K562 (cell line): ENCODE measurements around the gene LRRC4C.

Experiments used
- BDP1 ChIP-seq: IDR thresholded peaks from 3 replicates; pipeline ENCODE4 v1.6.1; 2011; ENCODE audit not compliant: insufficient read length, insufficient read depth
- FIP1L1 ChIP-seq: fragments of 200-400 bp; formaldehyde crosslinking; IDR thresholded peaks from 2 replicates; pipeline ENCODE4 v1.6.1; 2018; ENCODE audit warnings: mild to moderate bottlenecking, low read depth, low read length; ENCODE audit not compliant: poor library complexity, severe bottlenecking
- MAZ ChIP-seq, 2 experiments: fragments of 450-650 bp in 1 of 2; sonication (generic) in 1 of 2; formaldehyde crosslinking; IDR thresholded peaks in 1 of 2; conservative IDR thresholded peaks in 1 of 2; 2 replicates each; pipeline versions ENCODE4 v1.4.0 to v1.5.0; 2020; ENCODE audit warnings: mild to moderate bottlenecking in 1 of 2, missing genetic modification reagents in 1 of 2
- POLR2A ChIP-seq: fragments of 450-650 bp; conservative IDR thresholded peaks from 2 replicates; pipeline ENCODE4 v1.6.1; 2016
- RBM14 ChIP-seq: fragments of 200-400 bp; formaldehyde crosslinking; IDR thresholded peaks from 2 replicates; pipeline ENCODE4 v1.6.1; 2018; ENCODE audit warnings: low read depth, mild to moderate bottlenecking, low read length, moderate library complexity, borderline replicate concordance; ENCODE audit not compliant: insufficient read depth
- ZNF217 ChIP-seq: sonication (generic); formaldehyde crosslinking; IDR thresholded peaks from 2 replicates; pipeline ENCODE4 v1.8.0; 2022; ENCODE audit warnings: mild to moderate bottlenecking, missing genetic modification reagents

DNA sequence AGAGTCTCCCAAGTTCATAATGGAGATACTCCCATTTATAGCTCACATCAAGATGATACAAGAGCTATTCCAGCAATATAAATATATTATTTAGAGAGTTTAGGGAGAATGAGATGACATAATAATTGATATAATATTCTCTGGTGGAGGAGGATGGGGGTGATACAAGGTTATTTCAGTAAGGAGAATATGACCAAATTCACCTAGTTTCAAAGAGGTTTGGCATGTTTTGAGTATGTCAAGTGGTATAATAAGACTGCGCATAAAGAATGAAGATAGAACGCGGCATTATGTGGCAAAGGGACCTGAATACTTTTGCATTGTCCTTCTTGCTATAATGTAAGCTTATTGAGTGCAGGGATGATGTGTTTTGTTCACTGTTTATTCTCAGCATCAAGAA is 1283.5 kb downstream of the LRRC4C start:
- TF ChIP-seq ZNF217 (CRISPR knock-in tag) (no peak), POLR2A (no peak), FIP1L1 (no peak), MAZ (CRISPR knock-in tag; conservative IDR thresholded peaks at IDR 0.05 in 1 of 2, IDR thresholded peaks at IDR 0.05 in 1 of 2) (no peak), RBM14 (no peak), BDP1 (no peak)
